Stimulated activated CD8-positive, alpha-beta memory T cell treated with anti-CD3 and anti-CD28 coated beads, Interleukin-4, amount 100 ng/mL, for 24 hours (primary cell): ENCODE measurements around the gene GPR142.
"Not testable (repeated sequence)": the region's sequence is repeated elsewhere in the genome, so short reads cannot be mapped to it uniquely, and the experiment has no call there.

Experiments
- DNase-seq: peaks from one replicate; pipeline ENCODE4 v3.0.0-alpha.2; 2020; ENCODE audit warnings: low read depth

GPR142 gene

DNA sequence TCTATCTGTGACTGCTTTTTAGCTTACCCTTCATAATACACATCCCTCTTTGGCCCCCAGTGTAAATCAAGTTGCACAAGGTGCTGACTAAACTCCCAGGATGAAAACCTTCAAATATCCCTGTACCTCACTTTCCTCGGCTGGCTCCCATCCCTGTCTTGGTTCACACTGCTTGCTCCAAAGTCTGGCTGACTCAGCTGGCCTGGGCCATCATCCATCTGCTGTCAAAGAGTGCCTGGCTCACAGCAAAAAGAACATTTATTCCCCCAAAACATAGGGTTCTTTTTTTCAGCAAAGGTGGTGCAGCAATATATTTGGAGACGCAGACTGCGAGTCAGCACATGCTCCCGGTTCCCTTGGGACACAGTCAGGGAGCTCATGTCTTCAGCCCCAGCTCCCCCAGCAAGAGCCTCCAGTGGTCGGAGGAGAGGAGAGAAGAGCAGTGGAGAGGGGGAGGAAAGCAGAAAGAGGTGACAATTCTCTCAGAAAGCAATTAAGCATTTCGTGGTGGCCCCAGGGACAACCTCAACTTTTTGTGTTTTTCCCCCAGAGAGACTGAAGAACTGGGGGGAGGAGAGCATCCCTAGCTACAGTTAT, 26.1 kb downstream of the GPR142 start:
- DNase-seq: no peak

DNA sequence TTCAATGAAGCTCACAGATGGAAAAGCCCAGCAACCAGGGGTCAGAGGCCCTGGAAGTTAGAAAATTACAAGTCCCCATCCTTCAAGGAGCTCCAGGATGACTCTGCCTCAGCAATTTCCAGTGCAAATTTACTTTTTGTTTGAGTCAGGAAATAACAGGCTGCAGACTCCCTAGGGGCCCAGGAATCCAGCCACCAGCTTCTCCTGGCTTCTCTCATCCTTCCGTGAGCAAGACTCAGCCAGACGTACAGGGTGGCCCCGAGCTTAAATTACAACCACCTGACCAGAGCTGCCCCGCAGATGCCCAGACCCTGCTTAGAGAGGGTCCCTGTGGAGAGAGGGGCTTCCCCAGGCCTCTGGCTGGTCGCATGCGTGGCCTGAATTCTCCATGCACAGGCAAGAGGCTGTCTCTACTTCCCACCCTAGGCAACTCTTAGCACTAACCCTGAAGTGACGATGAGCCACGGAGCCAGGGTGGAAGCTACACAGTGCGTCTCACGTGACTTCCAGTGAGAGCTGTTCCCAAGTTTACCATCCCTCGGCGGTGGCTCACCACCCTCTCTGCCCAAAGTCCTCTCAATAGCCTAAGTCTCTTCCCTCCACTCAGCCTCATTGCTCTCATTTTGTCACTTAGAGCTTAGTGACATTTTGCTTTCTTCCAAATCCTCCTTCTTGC, 27.1 kb downstream of the GPR142 start:
- DNase-seq: no peak

GRCh38 chr17:74394977-74395376, 27.7 kb downstream of the GPR142 start:
- DNase-seq: no peak

- no peak for DNase-seq
These were observed 29.3 kb downstream of the GPR142 start for GRCh38 chr17:74396567-74396966.

GRCh38 chr17:74402048-74402447, 34.7 kb downstream of the GPR142 start:
- DNase-seq: no peak

- no peak for DNase-seq
These were observed 36.3 kb downstream of the GPR142 start for GRCh38 chr17:74403512-74404137.

- no peak for DNase-seq
These were observed 36.9 kb downstream of the GPR142 start for GRCh38 chr17:74404218-74404617.

DNA sequence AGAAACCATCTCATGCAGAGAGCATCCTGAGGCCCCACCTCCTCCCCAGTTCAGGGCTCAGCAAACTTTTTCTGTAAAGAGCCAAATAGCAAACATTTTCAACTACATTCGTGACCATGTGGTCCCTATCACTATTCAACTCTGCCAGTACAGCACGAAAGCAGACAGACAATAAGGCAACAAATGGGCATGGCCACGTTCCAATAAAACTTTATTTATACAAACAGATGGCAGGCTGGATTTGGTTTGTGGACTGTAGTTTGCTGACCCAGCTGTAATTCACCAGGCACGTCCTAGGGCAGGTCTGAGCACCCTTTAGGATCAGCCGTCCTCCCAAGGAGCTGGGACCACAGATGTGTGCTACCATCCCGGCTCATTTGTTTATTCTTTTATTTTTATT, 37.5 kb downstream of the GPR142 start:
- no peak for DNase-seq

- DNase-seq: not testable (repeated sequence)
These were observed 38.0 kb downstream of the GPR142 start for GRCh38 chr17:74405311-74405710.

- no peak for DNase-seq
These were observed 40.1 kb downstream of the GPR142 start for GRCh38 chr17:74407384-74407783.

GRCh38 chr17:74408262-74408661, 41.0 kb downstream of the GPR142 start:
- no peak for DNase-seq

DNA sequence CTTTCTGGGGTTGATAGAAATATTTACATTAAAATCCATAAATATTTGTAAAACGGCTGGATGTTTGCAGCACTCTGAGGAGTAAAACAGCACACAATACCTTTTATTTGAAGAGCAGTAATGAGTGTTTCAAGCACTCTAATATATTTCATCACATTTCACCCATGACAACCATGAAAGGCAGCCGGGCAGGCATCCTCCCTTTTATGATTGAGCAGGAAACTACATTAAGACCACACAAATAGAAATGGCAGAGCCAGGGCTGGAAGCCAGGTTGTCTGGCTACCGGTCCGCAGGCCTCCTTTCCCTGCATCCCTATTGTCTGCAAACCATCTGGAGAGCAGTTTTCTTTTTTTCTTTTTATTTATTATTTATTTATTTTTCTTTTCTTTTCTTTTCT, 41.5 kb downstream of the GPR142 start:
- no peak for DNase-seq

GRCh38 chr17:74410001-74410443, 42.7 kb downstream of the GPR142 start:
- DNase-seq: no peak

DNA sequence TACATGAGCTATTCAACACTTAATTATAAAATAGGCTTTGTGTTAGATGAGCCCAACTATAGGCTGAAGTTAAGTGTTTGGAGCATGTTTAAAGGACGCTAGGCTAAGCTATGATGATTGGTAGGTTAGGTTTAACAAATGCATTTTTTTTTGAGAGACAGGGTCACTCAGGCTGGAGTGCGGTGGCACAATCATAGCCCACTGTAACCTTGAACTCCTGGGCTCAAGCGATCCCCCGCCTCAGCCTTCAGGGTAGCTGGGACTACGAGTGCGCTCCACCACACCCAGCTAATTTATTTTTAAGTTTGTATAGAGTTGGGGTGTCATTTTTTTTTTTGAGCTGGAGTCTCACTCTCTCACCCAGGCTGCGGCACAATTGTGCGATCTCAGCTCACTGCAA, 45.3 kb downstream of the GPR142 start:
- no peak for DNase-seq

DNA sequence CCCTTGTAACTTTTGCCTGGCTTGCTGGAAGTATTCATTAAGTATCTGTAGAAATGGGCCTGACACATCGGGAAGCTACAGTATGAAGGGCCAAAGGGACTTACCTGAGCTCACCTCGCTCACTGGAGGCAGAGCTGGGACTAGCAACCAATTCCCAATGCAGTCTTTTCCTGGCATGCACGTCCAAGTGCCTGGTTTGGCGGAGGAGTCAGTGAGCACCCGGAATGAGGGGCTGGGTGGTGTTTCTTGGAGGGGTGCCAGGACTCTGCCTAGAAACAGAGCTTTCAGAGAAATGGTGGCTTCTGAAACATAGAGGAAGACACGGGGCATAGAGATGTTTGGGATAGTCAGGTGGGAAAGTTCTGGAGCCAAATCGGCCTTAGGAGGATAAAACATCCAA, 46.2 kb downstream of the GPR142 start:
- DNase-seq: no peak

- no peak for DNase-seq
These were observed 47.2 kb downstream of the GPR142 start for GRCh38 chr17:74414510-74414909.

- no peak for DNase-seq
These were observed 48.5 kb downstream of the GPR142 start for GRCh38 chr17:74415608-74416396.

DNA sequence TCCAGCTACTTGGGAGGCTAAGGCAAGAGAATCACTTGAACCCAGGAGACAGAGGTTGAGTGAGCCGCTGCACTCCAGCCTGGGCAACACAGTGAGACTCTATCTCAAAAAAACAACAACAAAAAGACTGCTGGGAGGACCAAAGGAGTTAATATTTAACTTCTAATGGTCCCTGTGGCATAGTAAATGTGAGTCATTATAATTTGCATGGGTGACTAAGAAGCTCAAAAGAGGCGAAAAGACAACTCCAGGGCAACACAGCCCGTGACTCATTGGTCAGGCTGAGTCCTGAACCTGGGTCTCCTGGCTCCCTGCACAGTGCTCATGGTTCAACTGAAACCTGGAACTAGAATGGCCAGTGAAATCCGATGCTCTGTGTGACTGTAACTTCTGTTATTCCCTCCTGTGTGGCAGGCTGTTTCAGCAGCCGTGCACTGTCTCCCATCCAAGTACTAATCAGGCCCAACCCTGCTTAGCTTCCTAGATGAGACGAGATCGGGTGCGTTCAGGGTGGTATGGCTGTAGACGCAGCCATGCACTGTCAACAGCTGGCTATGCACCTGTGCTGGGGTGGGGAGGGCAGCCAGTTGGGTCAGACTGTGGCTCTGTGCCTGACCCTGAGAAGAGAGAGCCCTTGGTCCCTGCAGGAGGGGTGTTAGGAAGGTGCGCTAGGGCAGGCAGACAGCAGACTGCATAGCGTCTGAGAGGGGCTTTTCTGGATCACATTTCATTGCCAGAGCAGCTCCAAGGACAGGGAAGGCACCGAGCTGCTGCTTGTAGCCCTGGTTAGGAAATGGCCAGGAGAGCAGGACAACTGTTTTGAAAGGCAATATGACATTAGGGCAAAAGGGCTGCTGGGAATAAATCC, 50.1 kb downstream of the GPR142 start:
- no peak for DNase-seq

DNA sequence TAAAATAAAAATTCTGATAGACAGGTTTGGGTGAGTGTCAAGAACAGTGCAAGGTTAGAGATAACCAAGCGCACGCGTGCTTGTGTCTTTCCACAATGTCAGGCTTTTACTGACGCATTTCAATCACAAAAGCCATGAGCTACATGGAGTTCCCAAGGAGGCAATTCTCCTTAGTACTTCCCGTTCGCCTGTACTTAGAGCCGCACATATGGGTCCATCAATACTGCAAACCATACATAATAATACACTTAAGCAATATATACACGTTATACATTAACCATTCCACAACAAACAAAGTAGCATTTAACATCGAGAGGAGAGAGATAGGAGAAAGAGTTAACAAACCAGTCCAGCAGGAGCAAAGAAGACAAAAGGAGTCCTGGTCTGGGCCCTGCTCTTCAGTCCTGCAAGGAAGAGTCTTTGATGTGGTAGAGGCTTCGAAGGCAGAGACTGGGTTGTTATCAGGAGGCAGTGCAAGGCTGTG, 52.7 kb downstream of the GPR142 start:
- DNase-seq: no peak
